ENCODE results near the gene PGLYRP1.

- no peak for TF ChIP-seq CTCF (IDR thresholded peaks at IDR 0.05)
- TF ChIP-seq EP300 (IDR thresholded peaks at IDR 0.05) = no peak
- no peak for TF ChIP-seq POLR2A (IDR thresholded peaks at IDR 0.05)
Measured at GRCh38 chr19:45998834-45999233, 24.0 kb downstream of the PGLYRP1 start.

All from tibial nerve (tissue), 4 donors.